Measurements from ENCODE around the gene LDHAL6B.
A peak's percentile ranks its signal among the peaks of the same experiment; 100 is the strongest.
"Not testable (repeated sequence)": the region's sequence is repeated elsewhere in the genome, so short reads cannot be mapped to it uniquely, and the experiment has no call there.

The LDHAL6B gene

GRCh38 chr15:59206623-59207183 lies at the start of gene LDHAL6B:
TSS of gene LDHAL6B (plus strand) at chr15:59206843. CDS start at chr15:59206941, 98 bp downstream.
- TF ChIP-seq CTCF (IDR thresholded peaks at IDR 0.05; ENCODE audit: low read depth, low read length), result no peak
- no peak for DNase-seq (ENCODE audit: extremely low read depth, low read depth)

GRCh38 chr15:59157396-59157795 lies 49.2 kb upstream of the LDHAL6B start:
- DNase-seq (ENCODE audit: extremely low read depth, low read depth), result no peak
- no peak for TF ChIP-seq CTCF (IDR thresholded peaks at IDR 0.05; ENCODE audit: low read depth, low read length)

GRCh38 chr15:59157840-59158700 lies 48.6 kb upstream of the LDHAL6B start:
- no peak for TF ChIP-seq CTCF (IDR thresholded peaks at IDR 0.05; ENCODE audit: low read depth, low read length)
- no peak for DNase-seq (ENCODE audit: extremely low read depth, low read depth)

GRCh38 chr15:59158701-59159034 lies 48.0 kb upstream of the LDHAL6B start:
- no peak for DNase-seq (ENCODE audit: extremely low read depth, low read depth)
- no peak for TF ChIP-seq CTCF (IDR thresholded peaks at IDR 0.05; ENCODE audit: low read depth, low read length)

GRCh38 chr15:59159210-59159609 lies 47.4 kb upstream of the LDHAL6B start:
- no peak for TF ChIP-seq CTCF (IDR thresholded peaks at IDR 0.05; ENCODE audit: low read depth, low read length)

GRCh38 chr15:59160880-59161593 lies 45.6 kb upstream of the LDHAL6B start:
- TF ChIP-seq CTCF (IDR thresholded peaks at IDR 0.05; ENCODE audit: low read depth, low read length), result peak; percentile 50
- DNase-seq (ENCODE audit: extremely low read depth, low read depth), result no peak

More at GRCh38 chr15:59159210-59159609, 47.4 kb upstream of the LDHAL6B start:
- no peak for DNase-seq (ENCODE audit: extremely low read depth, low read depth)

GRCh38 chr15:59162080-59162479 lies 44.6 kb upstream of the LDHAL6B start:
- not testable (repeated sequence) for DNase-seq (ENCODE audit: extremely low read depth, low read depth)

Data from AG09319 (cell line).